GM21717 (cell line): ENCODE measurements around the gene PLPP4.

Source experiments
- ATAC-seq: cut with Tn5 transposase; IDR thresholded peaks from one replicate; pipeline ENCODE4 v1.9.1; 2021; ENCODE audit warnings: mild to moderate bottlenecking, moderate library complexity; ENCODE audit not compliant: unreplicated experiment

PLPP4 gene

DNA sequence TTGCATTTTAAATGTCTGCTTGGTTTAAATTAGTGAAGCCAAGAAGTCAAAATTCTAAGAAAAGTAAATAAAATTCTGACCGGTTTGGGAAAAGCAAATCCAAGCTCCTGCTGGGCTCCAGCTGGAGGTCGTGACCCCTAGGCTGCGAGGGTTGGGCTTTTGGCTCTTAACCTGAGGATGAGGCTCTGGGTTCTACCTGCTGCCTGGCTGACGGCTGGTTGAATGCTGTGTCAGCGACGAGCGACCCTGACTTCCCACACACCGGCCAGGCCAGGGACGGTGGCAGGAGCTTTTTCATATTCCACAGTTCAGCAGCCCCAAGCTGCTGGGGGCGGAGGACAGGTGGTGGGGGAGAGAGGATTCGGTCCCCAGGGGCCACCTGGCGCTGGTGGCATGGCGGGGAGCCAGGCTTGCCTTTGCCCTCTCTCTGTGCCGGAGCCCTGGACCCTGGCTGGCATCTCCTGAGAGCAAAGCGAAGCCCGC lies 843 bp upstream of the PLPP4 start:
- ATAC-seq: no peak

GRCh38 chr10:120457431-120458172 lies 575 bp downstream of the PLPP4 start:
- no peak for ATAC-seq

DNA sequence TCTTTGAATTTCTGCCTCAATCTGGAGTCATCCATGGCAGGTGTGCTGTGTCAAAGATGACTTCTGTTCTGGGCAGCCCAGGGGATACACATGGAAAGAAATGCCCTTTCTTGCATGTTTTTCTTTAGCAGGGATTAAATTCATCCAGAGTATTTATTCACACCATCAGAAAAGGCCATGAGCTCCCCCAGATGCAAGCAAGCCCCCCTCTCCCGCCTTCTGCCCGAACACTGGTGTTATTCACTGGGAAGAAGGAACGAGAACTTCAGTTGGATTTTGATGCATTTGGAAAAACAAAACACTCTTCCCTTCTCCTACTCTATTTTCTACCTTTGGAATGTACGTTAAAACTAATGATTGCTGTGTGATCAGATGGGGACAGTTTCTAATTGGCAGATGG lies 1.4 kb downstream of the PLPP4 start:
- ATAC-seq: no peak

- no peak for ATAC-seq
Measured at GRCh38 chr10:120459185-120459584, 2.2 kb downstream of the PLPP4 start.

DNA sequence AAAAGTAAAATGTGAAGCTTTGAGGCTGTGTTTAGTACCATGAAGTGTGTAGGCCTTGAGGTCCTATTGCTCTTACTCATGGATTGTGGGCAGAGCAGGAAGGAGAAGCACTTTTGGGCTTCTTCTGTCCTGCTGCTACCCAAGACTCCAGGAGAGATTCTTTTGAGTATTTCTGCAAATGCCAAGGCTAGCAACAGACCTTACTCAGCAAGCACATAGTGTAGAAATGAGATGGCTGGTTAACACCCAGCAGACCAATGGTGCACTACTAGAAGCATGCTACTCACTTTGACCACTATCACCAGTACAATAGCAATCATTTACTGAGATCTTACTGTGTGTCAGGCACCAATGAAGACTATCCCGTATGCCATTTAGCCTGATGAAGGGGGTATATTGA lies 3.2 kb downstream of the PLPP4 start:
- no peak for ATAC-seq

DNA sequence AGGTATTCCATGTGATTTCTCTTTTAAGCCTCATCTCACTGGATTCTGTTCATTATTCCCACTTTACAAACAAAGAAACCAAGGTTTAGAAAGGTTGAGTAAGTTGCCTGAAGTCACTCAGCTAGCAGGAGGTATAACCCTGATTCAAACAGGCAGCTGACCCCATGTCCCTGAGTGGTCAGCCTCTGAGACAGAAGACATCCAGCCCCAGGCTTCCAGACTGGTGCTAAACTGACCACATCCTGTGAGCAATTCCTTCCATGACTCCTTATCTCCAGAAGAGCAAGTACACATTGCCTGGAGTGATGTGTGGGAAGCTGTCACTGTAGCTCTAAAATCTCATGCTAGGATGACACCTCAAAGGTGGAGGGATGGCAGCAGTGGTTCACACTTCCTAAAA lies 3.7 kb downstream of the PLPP4 start:
- ATAC-seq: no peak

GRCh38 chr10:120462018-120462682 lies 5.1 kb downstream of the PLPP4 start:
- no peak for ATAC-seq

DNA sequence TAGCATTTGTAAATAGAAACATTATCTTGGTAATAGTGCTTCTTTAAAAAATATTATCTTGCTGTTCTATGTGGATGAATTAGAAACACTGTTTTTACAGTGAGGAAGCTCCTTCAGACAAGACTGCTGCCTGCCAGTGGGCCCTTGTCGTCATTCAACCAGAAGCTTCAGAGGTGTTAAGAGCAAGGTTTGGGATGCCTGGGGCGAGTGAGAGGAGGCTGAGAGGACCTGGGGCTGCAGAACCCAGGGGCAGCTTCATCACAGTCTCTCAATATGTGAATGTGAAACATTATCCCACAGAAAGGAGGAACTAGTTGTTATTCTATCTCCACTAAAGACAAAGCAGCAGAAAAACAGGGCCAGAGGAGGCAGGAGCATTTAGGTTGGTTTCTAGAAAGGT lies 8.1 kb downstream of the PLPP4 start:
- ATAC-seq: no peak

- no peak for ATAC-seq
Measured at GRCh38 chr10:120466006-120466405, 9.0 kb downstream of the PLPP4 start.

DNA sequence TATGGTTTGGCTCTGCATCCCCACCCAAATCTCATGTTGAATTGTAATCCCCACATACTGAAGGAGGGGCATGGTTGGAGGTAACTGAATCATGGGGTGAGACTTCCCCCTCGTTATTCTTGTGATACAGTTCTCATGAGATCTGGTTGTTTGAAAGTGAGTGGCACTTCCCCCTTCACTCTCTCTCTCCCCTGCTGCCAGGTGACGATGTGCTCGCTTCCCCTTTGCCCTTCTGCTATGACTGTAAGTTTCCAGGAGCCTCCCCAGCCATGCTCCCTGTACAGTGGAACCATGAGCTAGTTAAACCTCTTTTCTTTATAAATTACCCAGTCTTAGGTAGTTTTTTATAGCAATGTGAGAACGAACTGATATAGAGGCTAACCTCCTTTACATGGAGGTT lies 16.6 kb downstream of the PLPP4 start:
- peak; percentile 84 for ATAC-seq

- no peak for ATAC-seq
Measured at GRCh38 chr10:120474956-120475355, 17.9 kb downstream of the PLPP4 start.

DNA sequence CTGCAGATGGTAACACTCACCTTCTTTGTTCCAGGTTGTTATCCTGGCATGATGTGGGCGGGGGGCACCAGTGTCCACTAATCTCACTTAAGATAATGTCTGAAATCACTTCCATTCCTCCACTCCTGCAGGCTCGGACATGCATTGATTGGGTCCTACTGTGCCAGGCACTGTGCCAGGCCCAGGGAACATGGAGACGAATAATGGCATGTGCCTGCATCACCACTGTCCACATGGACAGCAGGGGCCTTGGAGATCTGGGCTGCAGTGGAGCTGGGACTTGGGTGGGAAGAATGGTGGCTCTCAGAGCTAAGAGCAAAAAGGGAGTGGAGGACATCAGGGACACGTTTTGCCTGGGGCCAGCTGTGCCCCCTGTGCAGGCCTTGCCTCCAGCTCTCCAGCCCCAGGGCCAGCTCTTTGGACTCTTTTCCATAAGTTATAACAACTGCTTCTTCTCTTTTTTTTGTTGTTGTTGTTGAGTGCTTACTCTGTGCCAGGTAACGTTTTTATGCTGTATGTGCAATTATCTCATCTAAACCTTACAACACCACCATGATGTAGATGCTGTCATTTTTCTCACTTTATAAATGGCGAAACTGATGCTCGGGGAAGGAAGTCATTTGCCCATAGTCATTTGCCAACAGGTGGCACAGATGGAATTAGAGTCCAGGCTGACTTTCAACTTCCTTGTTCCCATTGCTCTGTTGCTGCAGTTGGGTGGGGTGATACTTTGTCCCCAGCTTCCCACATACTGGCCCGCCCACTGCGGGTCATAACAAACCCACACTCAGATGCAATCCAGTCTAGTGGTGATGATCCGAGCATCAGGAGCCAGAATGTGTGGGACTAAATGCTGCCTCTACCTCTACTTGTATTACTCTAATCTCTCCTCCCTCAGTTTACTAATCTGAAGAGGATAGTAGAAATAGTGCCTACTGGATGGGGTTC lies 19.1 kb downstream of the PLPP4 start:
- no peak for ATAC-seq

DNA sequence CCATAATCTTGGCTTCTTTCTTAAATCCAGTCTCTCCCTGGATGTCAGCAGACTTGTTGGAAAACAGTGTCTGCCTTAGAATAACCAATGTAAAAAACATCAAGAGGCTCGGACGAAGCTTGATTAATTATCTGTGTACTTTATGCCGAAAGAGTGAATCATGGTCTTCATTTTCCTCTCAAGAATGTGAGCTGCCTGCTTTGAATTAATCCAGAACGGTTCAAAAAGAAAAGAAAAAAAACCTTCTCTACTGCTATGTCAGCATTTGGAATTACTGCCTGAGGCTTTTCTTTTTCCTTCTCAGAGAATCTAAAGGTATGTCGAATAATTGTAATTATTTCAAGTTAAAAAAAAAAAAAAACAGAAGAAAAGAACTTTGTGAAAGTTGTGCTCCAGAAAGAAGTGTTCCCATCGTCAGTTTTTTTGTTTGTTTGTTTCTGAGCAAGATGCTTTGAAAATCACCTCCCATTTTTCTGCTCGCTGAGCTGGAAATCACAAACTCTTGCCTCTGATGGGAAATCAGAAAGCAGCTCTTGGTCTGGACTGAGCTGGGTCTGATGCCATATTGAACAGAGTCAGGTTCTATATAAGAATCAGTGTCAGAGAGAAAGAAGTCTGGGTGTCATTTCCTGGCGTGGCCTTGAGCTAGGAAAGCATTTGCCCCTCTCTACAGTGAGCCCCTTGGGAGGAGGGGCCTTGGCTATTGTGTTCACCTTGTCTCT lies 20.2 kb downstream of the PLPP4 start:
- ATAC-seq: no peak

GRCh38 chr10:120477743-120478141 lies 20.7 kb downstream of the PLPP4 start:
- no peak for ATAC-seq

DNA sequence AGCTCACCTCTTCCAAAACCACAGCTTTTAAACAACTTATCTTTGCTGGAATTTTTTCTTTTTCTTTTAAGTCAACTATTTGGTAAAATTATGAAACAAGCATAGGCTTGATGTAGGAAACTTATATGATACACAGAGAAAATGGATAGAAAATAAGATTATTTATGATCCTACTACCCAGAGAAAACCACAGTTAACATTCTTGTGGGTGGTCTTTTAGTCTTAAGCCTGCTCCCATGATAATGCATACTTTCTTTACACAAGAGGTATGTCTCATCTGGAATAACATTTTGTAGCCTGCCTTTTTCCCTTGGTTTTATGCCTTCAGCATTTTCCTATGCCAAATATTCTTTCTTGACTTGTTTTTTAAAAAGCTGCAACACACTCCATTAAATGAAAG lies 21.4 kb downstream of the PLPP4 start:
- ATAC-seq: no peak

- no peak for ATAC-seq
Measured at GRCh38 chr10:120479506-120479905, 22.5 kb downstream of the PLPP4 start.

- ATAC-seq: no peak
Measured at GRCh38 chr10:120480065-120480600, 23.1 kb downstream of the PLPP4 start.

DNA sequence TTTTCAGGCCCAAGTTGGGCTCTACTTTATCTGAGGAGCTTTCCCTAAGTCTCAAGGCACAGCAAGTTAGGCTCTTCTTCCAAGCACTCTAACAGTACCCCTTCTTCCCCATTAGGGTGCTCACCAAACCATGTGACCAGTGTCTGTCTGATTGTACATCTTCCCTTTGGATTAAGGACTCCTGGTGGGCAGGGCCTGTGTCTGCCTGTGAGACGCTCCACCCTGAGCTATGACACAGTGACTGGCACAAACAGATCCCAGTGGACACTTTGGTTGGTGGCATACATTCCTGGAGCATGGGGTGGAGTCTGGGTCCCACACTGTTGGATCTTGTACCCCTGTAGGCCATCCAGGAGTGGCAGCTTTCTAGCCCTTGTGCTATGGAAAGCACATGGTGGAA lies 23.8 kb downstream of the PLPP4 start:
- no peak for ATAC-seq

DNA sequence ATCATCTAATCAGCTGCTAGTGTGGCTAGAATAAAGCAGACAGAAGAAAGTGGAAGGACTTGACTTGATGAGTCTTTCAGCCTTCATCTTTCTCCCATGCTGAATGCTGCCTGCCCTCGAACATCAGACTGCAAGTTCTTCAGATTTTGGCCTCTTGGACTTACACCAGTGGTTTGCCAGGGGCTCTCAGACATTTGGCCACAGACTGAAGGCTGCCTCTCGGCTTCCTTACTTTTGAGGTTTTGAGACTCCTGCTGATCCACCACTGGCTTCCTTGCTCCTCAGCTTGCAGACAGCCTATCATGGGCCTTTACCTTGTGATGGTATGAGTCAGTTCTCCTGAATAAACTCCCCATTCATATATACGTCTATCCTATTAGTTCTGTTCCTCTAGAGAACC lies 26.0 kb downstream of the PLPP4 start:
- no peak for ATAC-seq

- ATAC-seq: no peak
Measured at GRCh38 chr10:120483651-120484301, 26.7 kb downstream of the PLPP4 start.
